CD4-positive, alpha-beta T cell treated with Interleukin-15 for 1 hour (primary cell): ENCODE results near the gene LRRC45.

ENCODE experiments used
- DNase-seq: peaks from one replicate; pipeline ENCODE4 v3.0.0-alpha.2; 2020

The LRRC45 gene

DNA sequence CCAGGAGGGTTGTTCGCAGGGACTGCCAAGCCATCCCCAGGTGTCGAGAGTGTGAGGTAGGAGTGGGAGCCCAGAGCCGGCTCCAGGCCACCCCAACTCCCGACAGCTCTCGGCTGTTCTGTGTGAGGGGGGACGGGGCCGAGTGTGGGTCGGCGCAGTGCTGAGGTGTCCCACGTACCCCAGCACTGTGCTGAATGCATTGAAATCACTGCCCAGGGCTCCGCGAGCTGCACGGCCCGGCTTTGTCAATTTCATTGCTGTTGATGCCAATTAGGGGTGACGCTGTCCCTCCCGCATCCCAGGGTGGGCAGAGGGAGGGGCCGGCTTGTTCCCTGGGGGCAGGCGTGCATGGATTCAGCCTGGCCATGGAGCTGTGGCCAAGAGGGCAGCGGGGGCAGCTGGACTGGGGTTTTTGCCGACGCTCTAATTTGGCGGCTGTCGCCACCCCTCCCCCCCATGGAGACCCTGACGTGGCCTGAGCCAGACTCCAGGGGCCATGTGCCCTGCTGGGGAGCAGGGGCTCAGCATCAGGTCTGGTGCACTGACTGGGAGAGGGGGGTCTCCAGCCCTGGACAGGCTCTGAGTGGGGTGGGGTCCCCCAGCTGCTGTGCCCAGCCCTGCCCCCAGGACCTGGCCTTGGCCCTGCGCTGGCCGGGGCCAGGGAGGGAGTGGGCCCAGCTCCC, 14.7 kb upstream of the LRRC45 start:
- DNase-seq: no peak

DNA sequence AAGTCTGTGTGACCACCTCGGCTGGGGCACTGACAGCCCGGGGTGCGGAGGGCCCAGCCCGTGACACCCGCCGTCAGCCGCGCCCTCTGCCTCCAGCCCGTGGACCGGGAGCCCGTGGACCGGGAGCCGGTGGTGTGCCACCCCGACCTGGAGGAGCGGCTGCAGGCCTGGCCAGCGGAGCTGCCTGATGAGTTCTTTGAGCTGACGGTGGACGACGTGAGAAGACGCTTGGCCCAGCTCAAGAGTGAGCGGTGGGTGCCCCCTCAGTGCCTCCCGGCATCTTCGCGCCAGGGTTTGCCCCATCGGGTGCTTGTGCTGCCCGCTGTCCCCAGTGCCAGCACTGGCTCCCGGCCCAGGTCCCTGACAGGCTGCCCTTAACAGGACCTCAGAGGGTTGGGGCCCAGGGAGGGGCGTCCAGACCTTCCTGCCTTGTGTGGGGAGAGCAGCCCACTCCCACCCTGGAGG, 14.1 kb upstream of the LRRC45 start:
- DNase-seq: no peak

DNA sequence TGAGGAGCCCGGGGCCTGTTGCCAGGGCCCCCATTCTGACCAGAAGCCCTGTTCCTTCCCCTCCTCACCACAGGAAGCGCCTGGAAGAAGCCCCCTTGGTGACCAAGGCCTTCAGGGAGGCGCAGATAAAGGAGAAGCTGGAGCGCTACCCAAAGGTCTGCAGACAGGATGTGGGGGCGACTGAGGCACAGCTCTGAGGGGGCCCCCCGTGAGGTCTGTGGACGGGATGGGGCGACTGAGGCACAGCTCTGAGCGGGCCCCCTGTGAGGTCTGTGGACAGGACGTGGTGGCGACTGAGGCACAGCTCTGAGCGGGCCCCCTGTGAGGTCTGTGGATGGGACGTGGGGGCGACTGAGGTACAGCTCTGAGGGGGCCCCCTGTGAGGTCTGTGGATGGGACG, 13.7 kb upstream of the LRRC45 start:
- DNase-seq: no peak

DNA sequence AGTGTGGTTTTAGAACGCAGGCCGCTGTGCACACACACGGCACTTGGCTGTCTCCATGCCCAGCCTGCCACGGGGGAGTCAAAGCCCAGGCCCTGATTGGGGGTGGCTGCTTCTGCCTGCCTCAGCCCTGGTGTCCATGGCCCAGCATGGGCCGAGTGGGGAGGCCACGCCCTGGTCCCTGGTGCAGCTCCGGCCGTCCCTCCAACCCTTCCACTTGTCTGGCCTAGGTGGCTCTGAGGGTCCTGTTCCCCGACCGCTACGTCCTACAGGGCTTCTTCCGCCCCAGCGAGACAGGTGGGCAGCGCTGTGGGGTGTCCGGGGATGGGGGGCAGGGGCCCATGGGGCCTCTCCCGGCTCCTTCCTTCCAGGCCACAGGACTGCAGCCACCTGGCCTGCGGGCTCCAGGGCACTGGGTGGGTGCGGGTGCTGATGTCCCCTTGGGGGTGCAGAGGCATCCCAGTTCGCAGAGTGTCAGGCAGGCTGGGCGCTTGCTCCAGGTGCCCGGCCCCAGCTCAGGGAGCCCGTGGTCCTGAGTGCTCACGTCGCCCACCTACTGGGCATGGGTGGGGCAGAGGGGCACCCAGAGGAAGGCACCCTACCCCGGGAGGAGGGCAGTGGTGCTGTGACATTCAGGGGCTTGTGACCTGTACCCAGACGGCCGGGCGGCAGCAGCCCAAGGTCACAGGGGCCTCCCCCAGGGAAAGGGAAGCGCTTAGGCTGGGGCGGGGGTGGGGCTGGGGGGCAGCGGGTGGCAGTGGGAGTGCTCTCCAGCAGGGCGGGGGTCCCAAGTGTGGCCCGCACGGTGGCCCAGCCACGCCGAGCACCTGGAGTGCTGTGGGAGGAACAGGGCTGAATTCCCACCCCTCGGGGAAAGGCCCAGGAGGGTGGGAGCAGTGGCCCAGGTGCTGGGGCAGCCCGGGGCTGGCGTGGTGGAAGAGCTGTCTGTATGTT, 12.3 kb upstream of the LRRC45 start:
- DNase-seq: no peak

DNA sequence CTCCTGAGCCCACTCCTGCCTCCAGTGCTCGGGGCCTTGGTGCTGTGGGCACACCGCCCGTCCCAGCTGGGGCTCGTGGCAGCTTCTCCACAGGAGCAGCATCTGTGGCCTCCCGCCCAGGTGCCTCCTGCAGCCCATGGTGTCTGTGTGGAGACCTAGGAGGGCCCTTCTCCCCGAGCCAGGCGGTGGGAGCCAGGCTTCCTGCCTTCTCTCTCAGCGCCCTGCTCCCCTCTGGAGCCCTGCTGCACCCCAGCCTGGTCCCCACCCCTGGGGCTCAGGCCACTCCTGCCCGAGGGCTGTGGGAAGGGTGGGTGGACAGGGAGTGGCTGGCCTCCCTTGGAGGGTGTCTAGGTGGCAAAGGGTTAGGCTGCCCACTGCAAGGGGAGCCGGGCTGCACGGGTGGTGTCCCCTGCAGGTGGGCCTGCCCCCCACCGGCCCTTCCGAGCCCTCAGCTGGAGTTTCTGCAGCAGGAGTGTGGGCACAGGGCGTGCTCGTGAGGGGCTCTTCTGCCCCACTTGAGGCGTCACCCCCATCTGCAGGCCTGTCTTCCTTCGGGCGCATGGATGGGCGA, 11.4 kb upstream of the LRRC45 start:
- no peak for DNase-seq

DNA sequence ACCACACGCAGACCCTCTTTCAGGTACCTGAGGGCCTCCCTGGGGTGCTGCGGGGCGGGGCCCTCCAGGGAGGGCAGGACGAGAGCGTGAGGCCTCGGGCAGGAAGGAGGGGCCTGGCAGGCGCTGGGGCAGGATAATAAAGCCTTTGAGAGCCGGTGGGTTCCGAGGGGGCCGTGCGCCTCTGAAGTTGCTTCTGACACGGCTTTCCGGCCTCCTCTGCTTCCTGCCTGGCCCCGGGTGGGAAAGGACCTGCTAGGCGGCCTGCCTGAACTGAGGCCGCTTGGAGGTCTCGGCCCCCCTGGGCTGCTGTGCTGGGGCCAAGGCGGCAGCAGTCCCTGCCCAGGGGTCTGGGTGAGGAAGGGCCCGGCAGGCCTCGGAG, 10.9 kb upstream of the LRRC45 start:
- no peak for DNase-seq

DNA sequence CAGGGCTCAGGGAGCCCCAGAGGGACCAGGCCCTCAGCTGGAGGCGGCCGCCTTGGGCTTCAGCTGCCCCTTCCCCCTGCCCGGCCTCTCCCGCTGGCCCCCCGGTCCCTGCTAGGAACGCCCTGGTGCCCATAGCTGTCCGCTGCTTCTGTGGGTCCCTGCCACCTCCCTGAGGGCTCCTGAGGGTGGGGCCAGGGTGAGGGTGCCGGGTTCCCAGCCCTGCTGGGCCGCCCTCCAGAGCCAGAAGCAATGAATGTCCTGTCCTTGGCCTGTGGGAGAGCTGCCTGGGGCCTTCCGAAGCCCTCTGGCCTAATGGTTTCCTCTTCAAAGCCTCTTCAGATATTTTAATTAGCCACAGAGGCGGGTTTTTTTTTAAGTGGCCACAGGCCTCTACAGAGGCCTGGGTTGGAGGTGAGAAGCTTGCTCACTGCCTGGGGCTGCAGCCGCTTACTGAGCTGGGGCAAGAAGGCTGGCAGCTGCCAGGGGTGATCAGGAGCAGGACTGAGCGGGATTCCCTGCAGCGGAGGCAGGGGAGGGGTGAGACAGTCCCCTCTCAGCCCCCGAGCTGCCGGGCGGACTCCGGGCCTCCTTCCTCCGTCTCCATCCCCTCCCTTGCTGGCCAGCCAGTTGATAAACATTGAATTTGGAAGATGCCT, 10.3 kb upstream of the LRRC45 start:
- no peak for DNase-seq

DNA sequence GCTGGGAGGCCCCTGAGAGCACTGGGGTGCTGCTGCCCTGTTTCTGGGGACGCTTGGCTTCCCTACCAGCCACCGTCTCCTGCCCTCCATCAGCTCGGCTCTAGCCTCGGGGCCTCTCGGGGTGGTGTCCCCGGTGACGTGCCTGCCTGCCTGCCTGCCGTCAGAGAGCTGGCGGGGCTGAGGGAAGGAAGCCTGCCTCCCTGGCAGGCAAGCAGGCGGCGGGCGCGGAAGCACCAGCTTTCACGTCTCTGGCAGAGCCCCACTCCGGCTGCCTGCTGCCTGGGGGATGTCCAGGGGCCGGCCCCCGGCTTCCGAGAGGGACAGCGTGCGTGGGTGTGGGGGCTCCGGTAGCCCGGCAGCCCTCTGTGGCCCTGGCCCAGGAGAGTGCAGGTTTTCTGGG, 9.8 kb upstream of the LRRC45 start:
- no peak for DNase-seq

DNA sequence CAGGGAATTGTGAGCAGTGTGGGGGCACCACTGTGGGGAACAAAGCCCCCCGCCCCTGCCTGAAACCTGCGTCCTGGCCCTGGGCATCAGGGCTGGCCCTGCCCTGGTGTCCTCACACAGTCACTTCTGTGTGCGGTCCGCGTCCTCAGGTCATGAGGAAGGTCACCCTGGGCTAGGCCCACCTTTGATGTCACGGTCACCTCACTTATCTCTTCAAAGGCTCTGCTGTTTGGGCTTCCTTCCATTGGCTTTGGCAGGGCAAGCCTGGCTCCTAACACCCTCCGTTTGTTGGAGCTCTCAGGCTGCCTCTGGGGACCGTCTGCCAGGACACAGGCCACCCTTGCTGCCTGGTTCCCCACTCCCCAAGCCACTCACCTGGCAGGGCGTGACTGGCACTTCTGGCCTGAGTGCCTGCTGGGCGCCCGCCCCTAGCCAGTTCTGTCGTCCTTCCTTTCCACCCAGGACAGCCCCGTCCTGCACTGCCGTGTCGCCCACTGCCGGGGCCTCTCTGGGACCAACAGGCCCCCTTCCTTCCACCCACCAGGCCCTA, 9.3 kb upstream of the LRRC45 start:
- no peak for DNase-seq

DNA sequence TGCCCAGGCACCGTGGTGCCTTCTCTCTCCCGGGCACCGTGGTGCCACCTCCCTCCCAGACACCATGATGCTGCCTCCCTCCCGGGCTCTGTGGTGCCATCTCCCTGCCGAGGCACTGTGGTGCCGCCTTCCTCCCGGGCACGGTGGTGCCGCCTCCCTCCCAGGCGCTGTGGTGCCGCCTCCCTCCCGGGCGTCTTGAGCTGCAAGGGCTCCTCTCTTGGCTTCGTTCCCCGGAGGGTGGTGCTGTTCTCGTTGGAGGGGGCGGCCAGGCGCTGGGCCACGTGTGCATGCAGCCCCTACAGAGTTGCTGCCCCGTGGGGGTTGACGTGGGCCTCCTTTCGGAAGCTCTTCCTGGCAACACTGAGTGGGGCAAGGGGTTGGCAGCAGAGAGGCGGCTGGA, 8.7 kb upstream of the LRRC45 start:
- no peak for DNase-seq

DNA sequence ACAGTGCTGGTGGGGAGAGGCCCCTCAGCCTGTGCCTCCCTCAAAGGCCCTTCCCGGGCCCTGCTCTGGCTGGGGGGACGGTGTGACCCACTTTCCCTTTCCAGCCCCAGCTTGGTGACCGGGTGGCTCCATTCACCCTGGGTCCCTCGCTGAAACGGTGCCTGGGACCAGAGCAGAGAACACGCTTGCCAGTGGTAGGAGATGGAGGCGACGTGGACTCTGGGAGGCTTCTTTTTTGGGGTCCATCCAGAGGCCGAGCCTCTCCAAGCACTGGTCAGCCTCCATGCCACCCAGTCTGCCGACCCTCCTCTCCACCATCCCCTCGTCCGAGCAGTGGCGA, 8.2 kb upstream of the LRRC45 start:
- DNase-seq: no peak

DNA sequence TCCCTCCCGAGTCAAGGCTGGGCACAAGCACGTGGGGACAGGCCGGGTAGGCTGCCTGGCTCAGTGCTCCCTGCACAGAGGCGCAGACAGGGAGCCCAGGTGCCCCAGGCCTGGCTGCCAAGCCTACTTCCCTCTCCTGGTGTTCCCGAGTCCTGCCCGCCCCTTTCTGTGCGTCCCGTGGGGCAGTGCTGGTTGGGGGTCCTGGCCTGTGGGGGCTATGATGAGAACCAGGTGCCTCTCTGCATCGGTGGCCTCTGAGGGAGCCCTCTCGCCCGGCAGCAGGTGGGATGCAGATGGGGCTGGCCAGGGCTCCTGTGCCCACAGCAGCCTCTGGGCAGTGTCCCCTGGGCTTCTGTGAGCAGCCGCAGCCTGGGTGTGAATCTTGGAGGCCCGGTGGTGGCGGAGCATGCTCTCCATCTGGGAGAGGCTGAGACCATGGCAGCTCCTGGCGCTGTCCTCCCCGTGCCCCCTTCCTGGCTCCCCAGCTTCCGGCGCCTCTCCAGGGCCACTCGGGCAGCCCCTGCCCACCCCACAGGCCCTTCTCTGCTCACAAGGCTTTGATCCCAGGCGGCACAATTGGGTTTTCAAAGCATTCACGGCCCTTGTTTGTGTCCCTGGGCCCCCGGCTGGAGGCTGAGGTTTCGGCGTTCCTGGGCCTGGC, 7.7 kb upstream of the LRRC45 start:
- DNase-seq: no peak

DNA sequence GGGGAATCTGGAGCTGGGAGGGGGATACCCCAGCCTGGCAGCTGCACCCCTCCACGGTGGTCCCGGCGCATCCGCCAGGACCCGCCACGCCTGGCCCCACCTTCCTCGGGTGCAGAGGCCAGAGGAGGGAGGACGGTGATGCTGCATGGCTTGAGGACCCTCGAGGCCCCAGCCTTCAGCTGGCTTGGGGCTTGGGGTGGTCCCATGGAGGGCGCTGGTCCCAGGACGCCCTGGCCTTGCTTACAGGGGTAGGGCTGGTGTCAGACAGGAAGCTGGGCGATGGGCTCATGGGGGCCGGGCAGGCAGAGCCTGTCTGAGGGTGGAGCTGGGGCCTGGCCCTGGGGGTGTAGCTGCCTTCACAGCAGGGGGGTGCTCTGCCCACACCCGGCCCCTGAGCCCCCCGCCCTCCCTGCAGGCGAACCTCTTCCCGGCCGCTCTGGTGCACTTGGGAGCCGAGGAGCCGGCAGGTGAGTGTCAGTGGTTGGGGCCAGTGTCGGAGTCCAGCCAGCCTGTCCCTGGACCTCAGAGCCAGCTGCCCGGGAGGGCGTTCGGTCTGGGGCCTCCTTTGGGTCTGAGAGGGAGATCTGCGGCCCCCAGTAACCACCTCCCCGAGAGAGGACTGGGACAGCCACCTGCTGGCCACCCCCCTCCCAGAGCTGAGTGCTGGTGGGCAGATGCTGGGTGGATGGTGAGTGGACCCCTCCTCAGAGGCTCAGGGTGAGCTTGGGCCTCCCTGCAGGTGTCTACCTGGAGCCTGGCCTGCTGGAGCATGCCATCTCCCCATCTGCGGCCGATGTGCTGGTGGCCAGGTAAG, 6.8 kb upstream of the LRRC45 start:
- DNase-seq: no peak

DNA sequence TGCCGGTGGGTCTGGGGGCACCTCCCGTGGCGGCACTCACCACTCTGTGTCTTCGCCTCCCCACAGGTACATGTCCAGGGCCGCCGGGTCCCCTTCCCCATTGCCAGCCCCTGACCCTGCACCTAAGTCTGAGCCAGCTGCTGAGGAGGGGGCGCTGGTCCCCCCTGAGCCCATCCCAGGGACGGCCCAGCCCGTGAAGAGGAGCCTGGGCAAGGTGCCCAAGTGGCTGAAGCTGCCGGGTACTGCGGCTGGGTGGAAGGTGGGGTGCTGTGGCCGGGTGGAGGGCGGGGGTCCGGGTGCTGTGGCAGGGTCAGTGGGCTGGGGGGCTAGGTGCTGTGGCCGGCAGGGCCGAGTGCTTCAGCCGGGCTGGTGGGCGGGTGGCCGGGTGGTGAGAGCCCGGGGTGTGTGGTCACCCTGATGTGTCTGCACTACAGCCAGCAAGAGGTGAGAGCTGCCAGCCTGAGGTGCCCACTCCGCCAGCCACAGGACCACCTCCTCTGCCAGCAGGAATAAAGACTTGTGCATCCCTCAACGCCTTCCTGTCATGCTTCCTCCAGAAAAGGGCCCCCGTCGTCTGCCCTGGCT, 6.1 kb upstream of the LRRC45 start:
- no peak for DNase-seq

DNA sequence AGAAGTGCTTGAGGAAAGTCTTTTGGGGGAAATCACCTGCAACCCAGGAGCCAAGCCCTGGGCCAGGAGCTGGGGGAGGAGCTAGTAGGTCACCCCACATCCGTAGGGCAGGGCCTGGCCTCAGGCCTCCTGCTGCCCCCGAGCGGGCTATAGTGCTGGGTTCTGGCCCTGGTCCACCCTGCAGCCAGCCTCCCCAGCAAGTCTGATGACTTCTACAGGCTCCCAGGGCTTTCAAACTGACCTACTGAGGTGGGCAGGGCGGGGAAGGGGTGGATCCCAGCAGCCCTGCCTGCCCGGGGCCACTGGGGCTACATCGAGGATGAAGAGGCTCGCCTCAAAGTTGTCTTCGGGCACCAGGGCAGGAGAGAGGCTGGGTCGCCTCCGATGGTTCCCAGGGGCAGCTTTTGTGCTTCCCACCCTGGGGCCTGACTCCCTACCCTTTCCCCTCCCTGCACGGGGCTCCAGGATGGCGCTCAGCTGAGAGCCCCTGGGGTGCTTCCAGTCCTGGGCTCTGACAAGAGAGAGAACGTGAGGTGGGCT, 5.4 kb upstream of the LRRC45 start:
- no peak for DNase-seq

DNA sequence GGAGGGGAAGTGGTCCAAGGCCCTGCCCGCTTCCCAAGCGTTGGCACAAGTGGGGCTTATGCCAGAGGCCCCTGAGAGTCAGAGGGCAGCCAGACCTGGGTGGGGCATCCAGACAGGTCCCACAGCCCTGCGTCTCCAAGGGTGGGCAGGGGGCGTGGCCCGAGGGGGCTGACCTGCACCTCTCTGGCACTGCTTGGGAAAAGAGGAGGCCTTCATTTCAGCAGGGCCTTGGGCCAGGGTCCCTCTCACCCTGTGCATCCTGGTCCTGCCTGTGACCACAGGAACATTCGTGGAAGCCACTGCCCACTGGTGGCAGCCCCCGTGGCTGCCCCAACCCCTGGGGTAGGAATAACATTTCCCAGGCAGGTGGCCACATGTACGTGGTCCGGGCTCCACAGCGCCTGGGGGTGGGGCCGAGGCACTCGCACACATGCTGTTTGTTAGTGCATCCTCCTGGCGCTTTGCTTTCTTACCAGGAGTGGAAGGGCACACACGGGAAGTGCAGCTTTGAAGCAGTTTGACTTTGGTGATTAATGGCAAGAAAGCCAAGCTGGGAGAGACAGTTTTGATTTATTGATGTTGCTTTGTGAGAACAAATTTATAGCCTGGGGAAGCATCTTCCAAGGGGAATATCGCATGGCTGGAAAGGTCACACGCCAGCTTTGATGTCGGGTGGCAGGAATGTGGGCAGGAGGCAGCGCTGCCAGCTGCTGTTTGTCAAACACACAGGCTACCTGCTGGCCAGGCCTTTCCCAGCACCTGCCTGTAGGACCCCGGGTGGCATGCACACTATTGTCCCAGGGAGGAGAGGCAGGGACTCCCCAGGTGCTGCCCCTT, 4.7 kb upstream of the LRRC45 start:
- no peak for DNase-seq

DNA sequence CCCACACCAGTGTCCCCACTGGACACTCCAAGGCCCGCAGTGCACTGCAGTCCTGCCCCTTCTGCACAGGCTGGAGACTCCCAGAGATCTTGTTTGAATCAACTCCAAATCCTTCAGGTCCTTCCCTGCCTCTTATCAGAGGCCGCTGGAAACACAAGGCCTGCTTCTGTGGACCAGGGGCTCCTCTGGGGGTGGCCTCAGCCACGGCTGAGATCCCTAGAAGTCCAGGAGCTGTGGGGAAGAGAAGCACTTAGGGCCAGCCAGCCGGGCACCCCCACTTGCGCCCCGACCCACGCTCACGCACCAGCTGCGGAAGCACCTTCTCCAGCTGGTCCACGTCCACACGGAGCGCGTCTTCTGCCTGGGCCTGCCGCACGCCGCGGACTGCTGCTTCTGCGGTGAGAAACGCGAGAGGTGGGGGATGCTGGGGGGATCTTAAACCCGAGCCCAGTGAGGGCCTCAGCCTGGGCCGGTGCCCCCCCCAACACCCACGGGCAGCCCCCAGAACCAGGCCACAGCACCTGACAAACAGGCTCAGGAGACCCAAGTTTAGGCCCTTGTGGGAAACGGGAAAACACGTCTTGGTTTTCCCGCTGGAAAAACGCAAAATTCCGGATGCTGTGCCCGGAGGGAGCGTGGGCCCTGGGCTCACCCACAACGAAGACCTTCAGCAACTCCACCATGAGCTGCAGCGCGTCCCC, 4.0 kb upstream of the LRRC45 start:
- DNase-seq: no peak

DNA sequence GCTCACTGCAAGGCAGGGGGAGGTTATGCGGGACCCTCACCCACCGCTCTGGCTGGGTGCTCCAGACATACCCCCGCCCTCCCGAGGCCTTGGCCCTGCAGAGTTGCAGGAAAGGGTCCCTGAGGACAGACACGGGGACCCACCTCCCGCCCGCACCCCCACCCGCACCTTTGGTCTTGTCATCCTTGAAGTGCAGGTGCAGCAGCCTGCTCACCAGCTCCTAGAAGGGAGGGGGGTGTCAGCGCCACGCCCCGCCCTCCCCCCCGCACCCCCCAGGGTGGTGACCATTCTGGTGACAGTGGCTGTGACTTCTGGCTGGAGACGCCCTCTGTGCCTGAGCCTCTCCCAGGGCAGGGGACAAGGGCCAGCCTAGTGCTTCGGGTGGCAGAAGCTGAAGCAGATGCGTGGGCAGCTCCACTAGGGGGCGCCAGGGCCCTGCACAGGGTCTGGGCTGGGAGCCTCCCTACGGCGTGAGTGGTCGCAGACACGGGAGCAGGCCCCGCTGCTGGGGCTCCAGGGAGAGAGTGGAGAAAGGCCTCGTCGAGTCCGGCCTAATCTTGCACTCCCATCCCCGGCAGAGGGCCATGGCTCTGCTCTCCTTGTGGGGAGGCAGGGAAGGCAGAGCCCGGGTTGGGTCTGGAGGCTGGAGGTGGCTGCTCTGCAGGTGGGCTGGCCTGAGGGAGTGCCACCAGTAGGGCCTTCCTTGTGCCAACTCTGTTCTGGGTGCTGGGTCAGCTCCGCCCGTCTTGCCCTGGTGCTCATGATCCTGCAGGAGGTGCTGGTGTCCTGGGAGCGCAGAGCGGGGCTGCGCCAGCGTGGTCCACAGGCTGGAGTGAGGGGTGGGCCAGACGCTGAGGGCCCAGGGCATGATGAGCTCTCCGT, 3.2 kb upstream of the LRRC45 start:
- peak; percentile 53 for DNase-seq
